GM19240 (cell line): ENCODE measurements around the gene CAAP1.
"Not testable (repeated sequence)": the region's sequence is repeated elsewhere in the genome, so short reads cannot be mapped to it uniquely, and the experiment has no call there.

Experiments used
- DNase-seq: peaks from one replicate; pipeline ENCODE4 v3.0.0; 2011; ENCODE audit warnings: low spot score; ENCODE audit not compliant: insufficient read length

Gene CAAP1

DNA sequence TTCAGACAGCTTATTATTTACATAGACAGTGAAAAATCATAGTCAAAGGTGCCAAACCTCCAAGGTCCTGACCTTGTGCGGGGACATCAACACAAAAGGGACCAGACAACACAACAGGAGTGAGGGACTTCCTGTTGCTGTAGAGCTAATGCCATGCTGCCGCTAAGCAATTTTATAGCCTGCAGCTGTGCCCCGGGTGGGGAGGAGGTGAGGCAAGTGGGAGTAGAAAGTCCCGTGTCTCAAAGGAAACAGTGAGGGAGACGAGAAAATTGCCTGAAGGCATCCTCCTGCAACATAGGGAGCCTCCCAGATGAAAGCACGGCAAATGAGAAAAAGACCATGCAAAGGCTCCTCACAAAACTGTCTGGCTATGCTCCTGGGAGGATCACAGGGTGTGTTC is 58.8 kb downstream of the CAAP1 start:
- no peak for DNase-seq

DNA sequence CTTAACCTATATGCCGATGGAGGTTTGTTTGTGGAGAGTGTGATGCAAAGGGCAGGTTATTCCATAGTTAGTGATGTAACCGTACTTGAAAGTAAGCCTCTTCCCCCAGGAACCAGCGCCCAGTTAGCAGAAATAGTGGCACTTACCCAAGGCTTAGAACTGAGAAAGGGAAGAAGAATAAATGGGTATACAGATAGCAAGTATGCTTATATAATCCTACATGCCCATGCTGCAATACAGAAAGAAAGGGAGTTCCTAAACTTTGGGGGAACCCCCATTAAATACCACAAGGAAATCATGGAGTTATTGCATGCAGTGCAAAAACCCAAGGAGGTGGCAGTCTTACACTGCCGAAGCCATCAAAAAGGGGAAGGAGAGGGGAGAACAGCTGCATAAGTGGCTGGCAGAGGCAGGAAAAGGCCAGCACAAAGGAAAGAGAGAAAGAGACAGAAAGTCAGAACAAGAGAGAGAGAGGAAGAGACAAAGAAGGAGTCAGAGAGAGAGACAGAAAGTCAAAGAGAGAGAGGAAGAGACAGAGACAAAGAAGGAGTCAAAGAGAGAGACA is 64.1 kb downstream of the CAAP1 start:
- not testable (repeated sequence) for DNase-seq

DNA sequence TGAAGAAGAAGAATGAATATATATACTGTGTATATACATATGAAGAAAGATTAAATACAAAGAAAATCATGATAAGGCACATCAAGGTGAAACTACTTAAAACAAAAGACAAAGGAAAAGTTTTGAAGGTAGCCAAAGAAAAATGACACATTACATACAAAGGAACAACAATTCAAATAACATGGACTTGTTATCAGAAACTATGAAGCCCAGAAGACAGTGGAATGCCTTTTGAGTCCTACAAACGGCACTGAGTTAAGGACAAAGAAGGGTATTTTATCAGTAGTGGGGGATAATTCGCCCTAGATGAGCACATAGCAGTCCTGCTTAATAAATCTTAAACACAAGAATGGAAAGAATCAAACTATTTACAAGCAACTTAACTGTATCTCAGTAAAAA is 77.8 kb downstream of the CAAP1 start:
- no peak for DNase-seq

DNA sequence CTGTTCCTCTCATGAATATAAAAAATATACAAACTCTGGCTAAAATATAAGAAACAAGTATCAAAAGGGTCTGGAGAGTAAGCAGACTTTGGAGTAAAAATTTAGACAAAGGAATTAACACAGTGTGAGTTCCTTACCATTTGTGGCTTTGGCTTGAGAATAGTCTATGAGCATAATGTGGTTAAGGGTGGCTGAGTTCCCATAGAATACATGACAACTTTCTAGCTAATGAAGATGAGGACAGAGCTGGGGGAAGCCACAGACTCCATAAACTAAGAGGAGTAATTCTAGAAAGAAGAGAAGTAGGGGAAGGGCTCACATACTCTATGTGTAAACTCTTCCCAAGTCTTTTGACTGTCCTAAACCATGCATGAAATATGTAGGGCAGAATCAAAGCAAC is 79.4 kb downstream of the CAAP1 start:
- DNase-seq = no peak

DNA sequence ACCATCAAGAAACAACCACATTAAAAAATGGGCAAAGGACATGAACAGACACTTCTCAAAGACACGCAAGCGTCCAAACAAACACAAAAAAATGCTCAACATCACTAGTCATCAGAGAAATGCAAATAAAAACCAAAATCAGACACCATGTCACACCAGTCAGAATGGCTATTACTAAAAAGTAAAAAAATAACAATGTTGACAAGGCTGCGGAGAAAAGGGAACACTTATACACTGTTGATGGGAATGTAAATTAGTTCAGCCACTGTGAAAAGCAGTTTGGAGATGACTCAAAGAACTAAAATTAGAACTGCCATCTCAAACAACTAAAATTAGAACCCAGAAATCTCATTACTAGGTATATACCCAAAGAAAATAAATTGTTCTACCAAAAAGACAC is 80.4 kb downstream of the CAAP1 start:
- no peak for DNase-seq

DNA sequence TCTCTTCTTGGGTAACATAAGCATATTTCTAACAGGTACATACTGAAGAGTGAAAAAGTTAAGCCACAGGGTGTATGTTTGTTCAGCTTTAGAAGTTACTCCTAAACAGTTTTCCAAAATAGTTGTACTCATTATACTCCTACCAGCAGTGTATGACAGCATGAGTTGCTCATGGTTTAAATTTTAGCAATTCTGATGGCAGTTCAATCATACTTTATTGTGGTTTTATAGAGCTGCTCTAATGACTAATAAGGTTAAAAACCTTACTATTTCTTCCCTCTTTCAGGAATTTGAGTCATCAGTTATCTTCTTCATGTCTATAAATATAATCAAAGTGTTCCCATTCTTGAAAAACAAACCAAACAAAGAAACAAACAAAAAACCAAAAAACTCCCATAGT is 81.5 kb downstream of the CAAP1 start:
- DNase-seq = no peak

DNA sequence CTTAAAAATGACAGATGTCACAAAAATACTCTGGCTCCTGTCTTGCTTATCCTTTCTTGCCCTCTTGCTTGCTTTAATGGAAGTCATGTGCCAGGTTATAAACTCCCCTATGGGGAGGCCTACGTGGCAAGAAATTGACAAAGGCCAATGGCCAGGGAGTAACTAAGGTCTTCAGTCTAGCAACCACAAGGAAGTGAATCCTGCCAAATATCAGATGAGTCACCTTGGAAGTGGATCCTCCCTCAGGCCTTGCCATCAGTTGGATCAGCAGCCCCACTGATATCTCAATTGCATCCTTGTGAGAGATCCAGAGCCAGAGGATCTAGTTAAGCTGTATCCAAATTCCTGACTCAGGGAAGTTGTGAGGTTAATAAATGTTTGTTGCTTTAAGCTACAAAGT is 82.8 kb downstream of the CAAP1 start:
- DNase-seq = no peak

DNA sequence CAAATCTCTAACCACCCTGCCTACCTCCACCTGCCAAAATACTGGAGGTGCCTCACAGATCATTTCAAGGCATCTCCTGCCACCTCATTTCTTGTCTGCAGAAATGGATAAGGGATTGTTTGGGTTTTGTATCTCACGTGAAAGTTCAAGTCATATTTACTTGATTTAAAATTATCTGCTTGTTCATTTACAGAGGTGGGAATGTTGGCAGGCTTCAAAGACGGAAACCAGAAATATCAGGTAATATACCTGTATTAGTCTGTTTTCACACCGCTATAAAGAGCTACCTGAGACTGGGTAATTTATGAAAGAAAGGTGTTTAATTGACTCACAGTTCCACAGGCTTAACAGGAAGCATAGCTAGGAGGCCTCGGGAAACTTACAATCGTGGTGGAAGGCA is 85.4 kb downstream of the CAAP1 start:
- no peak for DNase-seq

DNA sequence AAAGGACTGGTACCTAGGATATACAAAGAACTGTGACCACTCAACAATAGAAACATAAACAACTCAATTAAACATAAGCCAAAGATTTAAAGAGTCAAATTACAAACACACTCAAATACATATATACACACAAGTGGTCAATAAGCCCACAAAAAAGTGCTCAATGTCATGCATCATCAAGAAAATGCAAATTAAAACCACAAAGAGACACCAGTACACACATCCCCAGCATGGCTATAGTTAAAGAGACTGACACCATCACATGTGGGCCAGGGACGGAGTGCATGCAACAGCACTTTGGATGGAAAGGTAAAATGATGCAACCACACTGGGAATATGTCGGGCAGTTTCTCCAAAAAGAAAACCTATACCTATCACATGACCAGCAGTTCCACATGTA is 89.7 kb downstream of the CAAP1 start:
- DNase-seq = no peak

DNA sequence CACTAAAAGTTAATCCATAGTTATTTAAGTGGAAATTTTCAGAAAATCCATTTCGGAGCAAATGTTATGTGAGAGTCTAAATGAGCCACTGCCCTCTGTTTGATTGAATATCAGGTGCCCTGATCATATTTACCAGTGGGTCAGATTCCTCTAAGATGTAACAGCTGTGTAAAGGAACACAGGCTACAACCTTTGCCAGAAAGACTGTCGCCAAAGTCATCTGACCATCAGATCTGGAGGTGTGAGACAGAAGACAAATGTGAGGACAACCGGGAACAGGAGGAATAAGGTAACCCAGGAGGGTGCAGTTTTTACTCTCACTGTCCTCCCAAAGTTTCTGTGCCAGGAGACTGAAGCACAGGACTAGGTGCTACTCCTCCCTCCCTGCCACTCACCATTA is 90.8 kb downstream of the CAAP1 start:
- no peak for DNase-seq

DNA sequence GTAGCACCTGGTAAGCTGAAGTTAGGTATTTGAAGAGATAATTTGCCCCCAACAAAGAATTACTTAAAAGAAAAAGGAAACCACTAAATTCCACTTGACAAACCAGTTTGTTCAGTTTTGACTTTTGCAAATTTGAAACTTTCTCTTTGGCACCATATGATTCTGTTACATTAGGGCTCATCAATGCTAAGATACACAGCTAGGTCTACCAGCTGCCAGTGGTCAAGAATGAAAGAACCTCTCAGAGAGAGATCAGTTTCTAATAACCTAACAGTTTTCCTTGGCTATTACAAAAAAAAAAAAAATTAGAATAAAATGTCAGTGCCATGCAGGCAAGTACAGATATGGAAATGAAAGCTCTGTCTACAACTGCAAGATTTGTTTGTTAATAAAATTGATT is 92.3 kb downstream of the CAAP1 start:
- DNase-seq = no peak

DNA sequence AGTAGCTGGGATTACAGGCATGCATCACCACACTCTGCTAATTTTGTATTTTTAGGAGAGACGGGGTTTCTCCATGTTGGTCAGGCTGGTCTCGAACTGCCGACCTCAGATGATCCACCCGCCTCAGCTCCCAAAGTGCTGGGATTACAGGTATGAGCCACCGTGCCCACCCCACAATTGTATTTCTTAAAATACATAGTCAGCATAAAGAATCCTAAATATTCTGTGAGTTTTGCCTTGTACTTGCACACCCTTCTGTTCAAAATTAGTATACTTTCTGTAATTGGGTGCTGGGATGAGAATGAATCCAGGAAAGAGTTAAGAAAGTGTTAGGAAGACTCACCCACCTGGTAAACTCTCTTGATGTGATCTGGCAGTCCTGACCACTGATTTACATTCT is 101.3 kb downstream of the CAAP1 start:
- no peak for DNase-seq
